ENCODE data around the gene LRBA.

- no peak for TF ChIP-seq CTCF (IDR thresholded peaks at IDR 0.05; ENCODE audit: low read length)
- no peak for TF ChIP-seq EZH2 (IDR thresholded peaks at IDR 0.05; ENCODE audit: borderline replicate concordance, low read length)
These were observed 270.5 kb downstream of the LRBA start for GRCh38 chr4:150744570-150744969.

Measured in OCI-LY1 (cell line).